Brain microvascular endothelial cell (primary cell): ENCODE results near the gene SLC25A21.

Experiments
- DNase-seq: peaks from one replicate; pipeline ENCODE4 v3.0.0-alpha.2; 2020
- H3K27ac ChIP-seq: fragments of 250-450 bp; sonication (Bioruptor Pico); 2 replicates; pipeline ENCODE4 v1.5.1; 2020; ENCODE audit warnings: mild to moderate bottlenecking, moderate library complexity
- H3K27me3 ChIP-seq: fragments of 250-450 bp; sonication (Bioruptor Pico); replicated peaks from 2 replicates; pipeline ENCODE4 v1.5.1; 2020; ENCODE audit warnings: mild to moderate bottlenecking
- H3K36me3 ChIP-seq: fragments of 250-450 bp; sonication (Bioruptor Pico); replicated peaks from 2 replicates; pipeline ENCODE4 v1.5.1; 2020; ENCODE audit warnings: mild to moderate bottlenecking
- H3K4me3 ChIP-seq: 2 replicates; pipeline ENCODE4 v1.5.1; 2011; ENCODE audit warnings: low read depth, mild to moderate bottlenecking, control low read depth, low read length, moderate library complexity
- CTCF ChIP-seq: IDR thresholded peaks from 2 replicates; pipeline ENCODE4 v1.5.1; 2011; ENCODE audit warnings: low read depth, mild to moderate bottlenecking, moderate library complexity, low read length, control low read depth, inconsistent platforms; ENCODE audit errors: missing control alignments
- in situ Hi-C: cut with HindIII; loops from 2 replicates; pipeline ENCODE4 v1.10.0; 2017; ENCODE audit warnings: low sequenced_read_pairs, low pct_ligation_motif_present

Gene SLC25A21

GRCh38 chr14:36655571-36655962 is 516.8 kb downstream of the SLC25A21 start:
- no peak for TF ChIP-seq CTCF
- H3K36me3 ChIP-seq, result no peaks in the 10 kb centered on the region
- DNase-seq, result no peak
- in situ Hi-C loops, result no loop called here
- no peak overlapping the region for H3K27ac ChIP-seq
- H3K4me3 ChIP-seq, result no peak overlapping the region
- peaks cover 91% of the 10 kb centered on the region for H3K27me3 ChIP-seq

- Histone ChIP-seq H3K36me3 (no peaks in the 10 kb centered on the region), H3K27ac (no peak overlapping the region), H3K27me3 (peaks cover 90% of the 10 kb centered on the region), H3K4me3 (no peak overlapping the region)
- DNase-seq, result no peak
- TF ChIP-seq CTCF, result no peak
- in situ Hi-C loops, result no loop called here
Observed at GRCh38 chr14:36654794-36655381, 517.5 kb downstream of the SLC25A21 start.

GRCh38 chr14:36653962-36654793 is 518.2 kb downstream of the SLC25A21 start:
- Histone ChIP-seq H3K27ac (no peak overlapping the region), H3K27me3 (peaks cover 90% of the 10 kb centered on the region), H3K4me3 (no peak overlapping the region), H3K36me3 (no peaks in the 10 kb centered on the region)
- no peak for DNase-seq
- in situ Hi-C loops, result no loop called here
- TF ChIP-seq CTCF, result no peak

- H3K4me3 ChIP-seq, result no peak overlapping the region
- no peaks in the 10 kb centered on the region for H3K36me3 ChIP-seq
- in situ Hi-C loops, result no loop called here
- H3K27me3 ChIP-seq, result peaks cover 90% of the 10 kb centered on the region
- no peak overlapping the region for H3K27ac ChIP-seq
- DNase-seq, result no peak
- TF ChIP-seq CTCF, result no peak
Observed at GRCh38 chr14:36653413-36653812, 519.0 kb downstream of the SLC25A21 start.

GRCh38 chr14:36652542-36653201 is 519.7 kb downstream of the SLC25A21 start:
- DNase-seq, result no peak
- no peak for TF ChIP-seq CTCF
- Histone ChIP-seq H3K27ac (no peak overlapping the region), H3K27me3 (peaks cover 90% of the 10 kb centered on the region), H3K4me3 (no peak overlapping the region), H3K36me3 (no peaks in the 10 kb centered on the region)
- in situ Hi-C loops, result no loop called here
